ENCODE measurements around the gene CPB2.

DNA sequence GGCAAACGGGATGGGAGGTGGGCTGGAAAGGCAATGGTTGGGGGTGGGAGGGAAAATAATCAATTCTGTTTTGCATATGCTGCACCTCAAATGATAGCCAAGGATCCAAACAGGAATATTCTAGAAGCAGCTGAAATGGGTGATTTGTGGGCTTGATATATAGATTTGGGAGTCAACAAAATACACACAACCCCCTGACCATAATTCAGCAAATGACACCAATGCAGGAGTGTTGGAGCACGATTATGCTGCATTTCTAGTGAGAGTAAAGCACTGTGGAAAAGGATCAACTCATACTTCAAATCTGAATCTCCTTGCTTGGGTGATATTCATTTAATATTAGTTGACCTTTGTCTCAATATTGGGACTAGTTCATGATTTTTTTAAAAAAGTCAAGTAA, 41.1 kb upstream of the CPB2 start:
- TF ChIP-seq, protein P1, sequence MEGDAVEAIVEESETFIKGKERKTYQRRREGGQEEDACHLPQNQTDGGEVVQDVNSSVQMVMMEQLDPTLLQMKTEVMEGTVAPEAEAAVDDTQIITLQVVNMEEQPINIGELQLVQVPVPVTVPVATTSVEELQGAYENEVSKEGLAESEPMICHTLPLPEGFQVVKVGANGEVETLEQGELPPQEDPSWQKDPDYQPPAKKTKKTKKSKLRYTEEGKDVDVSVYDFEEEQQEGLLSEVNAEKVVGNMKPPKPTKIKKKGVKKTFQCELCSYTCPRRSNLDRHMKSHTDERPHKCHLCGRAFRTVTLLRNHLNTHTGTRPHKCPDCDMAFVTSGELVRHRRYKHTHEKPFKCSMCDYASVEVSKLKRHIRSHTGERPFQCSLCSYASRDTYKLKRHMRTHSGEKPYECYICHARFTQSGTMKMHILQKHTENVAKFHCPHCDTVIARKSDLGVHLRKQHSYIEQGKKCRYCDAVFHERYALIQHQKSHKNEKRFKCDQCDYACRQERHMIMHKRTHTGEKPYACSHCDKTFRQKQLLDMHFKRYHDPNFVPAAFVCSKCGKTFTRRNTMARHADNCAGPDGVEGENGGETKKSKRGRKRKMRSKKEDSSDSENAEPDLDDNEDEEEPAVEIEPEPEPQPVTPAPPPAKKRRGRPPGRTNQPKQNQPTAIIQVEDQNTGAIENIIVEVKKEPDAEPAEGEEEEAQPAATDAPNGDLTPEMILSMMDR (IDR thresholded peaks at IDR 0.05): no peak
- no peak for TF ChIP-seq POLR2A (IDR thresholded peaks at IDR 0.05)

Data from lower leg skin (tissue), 3 donors.